H1 (cell line): Measurements from ENCODE around the gene EFEMP2. TPM values are rescaled to one million over a fixed set of nuclear protein-coding genes. Genes with fewer than 3 reads are reported as not detected.

Source experiments
- CTCF ChIA-PET: fragments of 300-600 bp; sonication (Branson Sonifier 250); formaldehyde crosslinking; loops from one replicate; lab custom pipeline; 2021; ENCODE audit not compliant: partially characterized antibody; lab: Charles Lee
- POLR2A ChIA-PET: fragments of 300-600 bp; sonication (Branson Sonifier 250); formaldehyde crosslinking; loops from one replicate; lab custom pipeline; 2021; ENCODE audit warnings: inconsistent platforms; ENCODE audit not compliant: partially characterized antibody; lab: Charles Lee
- DNase-seq, 2 experiments: peaks; one replicate each; pipeline versions ENCODE4 v3.0.0 to v3.0.0-alpha.2; 2010 to 2022; ENCODE audit warnings: low spot score in 2 of 2, low read depth in 1 of 2, mixed read lengths in 1 of 2
- FAIRE-seq: peaks from 2 replicates; lab custom pipeline; 2011; peaks lifted over from hg19 to GRCh38; lab: Jason Lieb, UNC
- H2AFZ ChIP-seq: 2 replicates; pipeline ENCODE4 v1.8.1; 2012; ENCODE audit warnings: low read length, inconsistent platforms
- H2AK5ac ChIP-seq: 2 replicates; pipeline ENCODE4 v1.6.1; 2013; ENCODE audit warnings: low read depth, low read length
- H2BK120ac ChIP-seq: replicated peaks from 2 replicates; pipeline ENCODE3; 2013; ENCODE audit warnings: low read depth, low read length, inconsistent platforms
- H2BK12ac ChIP-seq: 2 replicates; pipeline ENCODE4 v1.6.1; 2013; ENCODE audit warnings: low read depth, low read length
- H2BK15ac ChIP-seq: 2 replicates; pipeline ENCODE4 v1.6.1; 2013; ENCODE audit warnings: low read length
- H2BK20ac ChIP-seq: 2 replicates; pipeline ENCODE4 v1.6.1; 2013; ENCODE audit warnings: low read length
- H2BK5ac ChIP-seq: 2 replicates; pipeline ENCODE4 v1.6.1; 2013; ENCODE audit warnings: low read depth, low read length
- H3K14ac ChIP-seq: 2 replicates; pipeline ENCODE4 v1.6.1; 2013; ENCODE audit warnings: inconsistent platforms; ENCODE audit not compliant: insufficient read length
- H3K18ac ChIP-seq: 2 replicates; pipeline ENCODE4 v1.6.1; 2013; ENCODE audit warnings: low read length; ENCODE audit errors: extremely low read depth
- H3K23ac ChIP-seq: 2 replicates; pipeline ENCODE4 v1.6.1; 2013; ENCODE audit warnings: inconsistent platforms; ENCODE audit not compliant: insufficient read length
- H3K23me2 ChIP-seq: 2 replicates; pipeline ENCODE4 v1.6.1; 2013; ENCODE audit warnings: low read depth, low read length
- H3K27ac ChIP-seq: 2 replicates; pipeline ENCODE4 v1.6.1; 2011; ENCODE audit warnings: low read depth, low read length, inconsistent platforms
- H3K27me3 ChIP-seq, 4 experiments: replicated peaks in 1 of 4; 1 replicate in 1 of 4; 2 replicates in 3 of 4; pipeline versions ENCODE4 v1.6.1 to v1.8.1; 2011 to 2013; ENCODE audit warnings: low read length in 3 of 4, mild to moderate bottlenecking in 3 of 4, inconsistent platforms in 2 of 4, mixed read lengths in 2 of 4, moderate library complexity in 1 of 4; ENCODE audit not compliant: control insufficient read depth in 3 of 4, insufficient read depth in 3 of 4; ENCODE audit errors: extremely low read depth in 1 of 4
- H3K36me3 ChIP-seq, 4 experiments: 2 replicates each; pipeline versions ENCODE4 v1.6.1 to v1.8.1; 2011 to 2013; ENCODE audit warnings: mild to moderate bottlenecking in 4 of 4, low read length in 3 of 4, moderate library complexity in 2 of 4, control low read depth in 1 of 4, inconsistent platforms in 1 of 4; ENCODE audit not compliant: insufficient read depth in 4 of 4, control insufficient read depth in 2 of 4
- H3K4ac ChIP-seq: replicated peaks from 2 replicates; pipeline ENCODE3; 2013; ENCODE audit warnings: low read length, low read depth, mixed read lengths, inconsistent platforms; ENCODE audit not compliant: insufficient read length
- H3K4me1 ChIP-seq, 4 experiments: replicated peaks in 1 of 4; 1 replicate in 1 of 4; 2 replicates in 3 of 4; pipeline versions ENCODE4 v1.6.1 to v1.8.1; 2011 to 2013; ENCODE audit warnings: low read length in 3 of 4, inconsistent platforms in 2 of 4, mixed read lengths in 1 of 4; ENCODE audit not compliant: insufficient read depth in 4 of 4, control insufficient read depth in 3 of 4
- H3K4me2 ChIP-seq, 2 experiments: 2 replicates each; pipeline versions ENCODE4 v1.6.1 to v1.8.1; 2011 to 2013; ENCODE audit warnings: low read depth in 2 of 2, low read length in 2 of 2, control low read depth in 1 of 2, inconsistent platforms in 1 of 2, mild to moderate bottlenecking in 1 of 2; ENCODE audit not compliant: insufficient read depth in 1 of 2
- H3K4me3 ChIP-seq, 4 experiments: fragments of 200-600, 300-600 bp in 1 of 4; sonication (generic), shearing (Covaris generic), sonication (Bioruptor Twin) in 1 of 4; 2 replicates each; pipeline versions ENCODE4 v1.5.1 to v1.8.1; 2011 to 2016; ENCODE audit warnings: low read length in 4 of 4, low read depth in 3 of 4, control low read depth in 2 of 4, inconsistent platforms in 2 of 4, mild to moderate bottlenecking in 2 of 4, mixed read lengths in 1 of 4, moderate library complexity in 1 of 4; ENCODE audit not compliant: insufficient read depth in 2 of 4; ENCODE audit errors: extremely low read depth in 1 of 4
- H3K56ac ChIP-seq: replicated peaks from 2 replicates; pipeline ENCODE3; 2013; ENCODE audit warnings: low read depth, mild to moderate bottlenecking, mixed read lengths, low read length, inconsistent platforms; ENCODE audit not compliant: insufficient read length
- H3K79me1 ChIP-seq: 2 replicates; pipeline ENCODE4 v1.6.1; 2013; ENCODE audit warnings: low read depth, low read length, control low read depth
- H3K79me2 ChIP-seq, 2 experiments: 2 replicates each; pipeline versions ENCODE4 v1.6.1 to v1.8.1; 2012 to 2013; ENCODE audit warnings: low read length in 2 of 2, mild to moderate bottlenecking in 2 of 2, inconsistent platforms in 1 of 2; ENCODE audit not compliant: insufficient read depth in 2 of 2, control insufficient read depth in 1 of 2
- H3K9ac ChIP-seq, 4 experiments: replicated peaks in 1 of 4; 1 replicate in 1 of 4; 2 replicates in 3 of 4; pipeline versions ENCODE4 v1.6.1 to v1.8.1; 2011 to 2013; ENCODE audit warnings: low read depth in 3 of 4, low read length in 3 of 4, control low read depth in 2 of 4, mild to moderate bottlenecking in 2 of 4, moderate library complexity in 2 of 4, inconsistent platforms in 1 of 4; ENCODE audit errors: extremely low read depth in 1 of 4
- H3K9me3 ChIP-seq, 2 experiments: 2 replicates each; pipeline versions ENCODE4 v1.6.1 to v1.8.1; 2012 to 2013; ENCODE audit warnings: mild to moderate bottlenecking in 2 of 2, moderate library complexity in 2 of 2, control low read depth in 1 of 2, inconsistent platforms in 1 of 2, low read depth in 1 of 2, low read length in 1 of 2, mixed read lengths in 1 of 2; ENCODE audit not compliant: insufficient read depth in 2 of 2
- H4K20me1 ChIP-seq, 2 experiments: replicated peaks in 1 of 2; 2 replicates each; pipeline versions ENCODE3 to v1.8.1; 2011 to 2013; ENCODE audit warnings: inconsistent platforms in 2 of 2, low read length in 2 of 2, mild to moderate bottlenecking in 1 of 2; ENCODE audit not compliant: insufficient read depth in 2 of 2, control insufficient read depth in 1 of 2
- H4K5ac ChIP-seq: 2 replicates; pipeline ENCODE4 v1.6.1; 2013; ENCODE audit warnings: low read length, low read depth, mixed read lengths, inconsistent platforms; ENCODE audit not compliant: insufficient read length
- H4K8ac ChIP-seq: 2 replicates; pipeline ENCODE4 v1.8.0; 2013; ENCODE audit warnings: mild to moderate bottlenecking, moderate library complexity, low read length, inconsistent platforms; ENCODE audit not compliant: insufficient read depth; ENCODE audit errors: extremely low read depth
- H4K91ac ChIP-seq: replicated peaks from 2 replicates; pipeline ENCODE3; 2013; ENCODE audit warnings: low read length, mixed read lengths, inconsistent platforms; ENCODE audit not compliant: insufficient read length
- BCL11A ChIP-seq, 2 experiments: IDR thresholded peaks; one replicate each; pipeline ENCODE4 v1.6.1; 2011; ENCODE audit warnings: low read depth in 2 of 2, low read length in 2 of 2, mild to moderate bottlenecking in 2 of 2
- BRCA1 ChIP-seq: IDR thresholded peaks from 2 replicates; pipeline ENCODE4 v1.6.1; 2012; ENCODE audit warnings: low read depth, low read length, improper control_type of control experiment
- CHD2 ChIP-seq: IDR thresholded peaks from 2 replicates; pipeline ENCODE4 v1.6.1; 2012; ENCODE audit warnings: low read length, improper control_type of control experiment
- EGR1 ChIP-seq: IDR thresholded peaks from 2 replicates; pipeline ENCODE4 v1.6.1; 2011; ENCODE audit warnings: low read depth, low read length, borderline replicate concordance
- MAFK ChIP-seq: IDR thresholded peaks from 2 replicates; pipeline ENCODE4 v1.6.1; 2012; ENCODE audit warnings: low read depth, mild to moderate bottlenecking, improper control_type of control experiment, low read length
- RNF2 ChIP-seq: fragments of 200-900, 300-1000 bp; sonication (generic); IDR thresholded peaks from 2 replicates; pipeline ENCODE4 v1.7.1; 2016; ENCODE audit warnings: borderline replicate concordance, low read depth, mild to moderate bottlenecking, antibody characterized with exemption, low read length; ENCODE audit not compliant: poor library complexity, severe bottlenecking; ENCODE audit errors: missing control alignments
- SIN3A ChIP-seq, 2 experiments: IDR thresholded peaks in 1 of 2; conservative IDR thresholded peaks in 1 of 2; 2 replicates each; pipeline ENCODE4 v1.6.1; 2011 to 2012; ENCODE audit warnings: low read length in 2 of 2, improper control_type of control experiment in 1 of 2, low read depth in 1 of 2, mild to moderate bottlenecking in 1 of 2
- SUZ12 ChIP-seq: fragments of 200-600 bp; sonication (generic); IDR thresholded peaks from 2 replicates; pipeline ENCODE4 v1.6.1; 2012; ENCODE audit warnings: mild to moderate bottlenecking, inconsistent platforms, low read length, moderate library complexity, mixed read lengths
- WGBS, 2 experiments: shearing (Covaris generic) in 1 of 2; methylation state at CpG; one replicate each; pipeline versions ENCODE4 v1.1.6 to v1.1.7; 2013 to 2015; ENCODE audit warnings: low lambda C conversion rate in 2 of 2, mixed read lengths in 2 of 2, inconsistent platforms in 1 of 2, low coverage in 1 of 2, missing lambda C conversion rate in 1 of 2; ENCODE audit not compliant: insufficient replicate concordance in 2 of 2, insufficient coverage in 1 of 2, insufficient read length in 1 of 2; ENCODE audit errors: extremely low coverage in 1 of 2, missing lambda C conversion rate in 1 of 2; 5-methylcytosine and 5-hydroxymethylcytosine counted together
- polyA plus RNA-seq, 7 experiments: library from polyadenylated mRNA; depleted of rRNA in 3 of 7; stranded (reverse) in 5 of 7; unstranded in 2 of 7; fragments of >200 nt in 5 of 7; fragments of 200-250 nt in 2 of 7; gene quantifications; 1 replicate in 5 of 7; 2 replicates in 1 of 7; 4 replicates in 1 of 7; pipeline versions ENCODE4 v1.2.1 to v1.2.3, GENCODE V29; 2011 to 2013; ENCODE audit warnings: missing spikeins in 2 of 7, mixed read lengths in 2 of 7
- total RNA-seq: library from RNA; stranded (reverse); fragmentation: NEBNext Ultra II Directional; extraction: Animal tissue kit (Norgen Biotek cat#: 25700); gene quantifications from 2 replicates; pipeline ENCODE4 v1.2.1, GENCODE V29; 2021
- TF ChIP-seq, protein P1 (sequence below), 3 experiments: IDR thresholded peaks; 1 replicate in 2 of 3; 2 replicates in 1 of 3; pipeline versions ENCODE4 v1.5.1 to v1.6.1; 2011; ENCODE audit warnings: low read length in 3 of 3, mild to moderate bottlenecking in 3 of 3, inconsistent platforms in 2 of 3, low read depth in 1 of 3, moderate library complexity in 1 of 3; ENCODE audit not compliant: insufficient read depth in 1 of 3; ENCODE audit errors: control extremely low read depth in 1 of 3

Gene EFEMP2
- total and polyA plus RNA-seq, 2 of the 8 experiments (the other 6 are each of a cell fraction or from before 2014, with no cell fraction given): 8.8 to 17.2 TPM

DNA sequence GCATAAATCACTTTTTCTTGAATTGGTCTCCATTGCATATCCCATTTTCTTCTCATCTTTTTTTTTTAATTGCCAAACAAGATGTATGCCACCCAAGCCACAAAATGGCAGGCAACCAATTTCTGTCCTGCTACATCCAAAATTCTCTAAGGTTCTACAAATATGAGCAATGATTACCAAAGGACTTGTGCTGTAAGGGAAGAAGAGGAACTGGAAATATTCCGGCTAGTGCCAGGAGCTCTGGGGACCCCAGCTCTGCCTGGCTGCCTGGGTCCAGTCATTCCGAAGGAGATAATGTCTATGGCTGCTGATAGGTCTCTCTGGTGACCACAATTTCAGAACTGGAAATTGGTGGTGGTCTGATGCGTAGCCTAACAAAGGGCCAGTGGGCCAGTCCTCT lies 55.9 kb downstream of the EFEMP2 start:
- no peaks in the 10 kb centered on the region for H3K9me3 ChIP-seq
- H4K8ac ChIP-seq: no peak overlapping the region
- no peak overlapping the region for H2BK120ac ChIP-seq
- no peak overlapping the region for H2BK5ac ChIP-seq
- CTCF ChIA-PET: interaction anchor here (0.6 to 19.6 kb wide), 22 partner anchors 9 to 190 kb away, joined by 3 to 347 read pairs (median 6); partner anchors contain the start of genes AP5B1, CCDC85B, FIBP and KAT5
- H3K56ac ChIP-seq: no peak overlapping the region
- no peak overlapping the region for H3K4me2 ChIP-seq
- DNase-seq (no peak), FAIRE-seq (no peak)
- H3K14ac ChIP-seq: no peak overlapping the region
- no peaks in the 10 kb centered on the region for H3K4me1 ChIP-seq
- 0 out of 2 replicates have a peak, but pooled peaks cover 1% of the 10 kb centered on the region for H3K23me2 ChIP-seq
- H3K79me1 ChIP-seq: no peaks in the 10 kb centered on the region
- WGBS, 2 experiments: 83% methylated on average over 3 of the region's 3 CpGs; no CpG with 5 or more reads in 1 of the 2 experiments
- H3K4ac ChIP-seq: no peak overlapping the region
- H2BK15ac ChIP-seq: no peak overlapping the region
- no peak overlapping the region for H3K18ac ChIP-seq
- no peaks in the 10 kb centered on the region for H3K36me3 ChIP-seq
- H3K23ac ChIP-seq: no peak overlapping the region
- no peak overlapping the region for H2AK5ac ChIP-seq
- H3K79me2 ChIP-seq: no peaks in the 10 kb centered on the region
- no peak overlapping the region for H2BK20ac ChIP-seq
- H3K27me3 ChIP-seq: peaks cover 0 to 11% (median 4%) of the 10 kb centered on the region in 4 experiments; a peak in 4 of 7 replicates
- H4K20me1 ChIP-seq: no peaks in the 10 kb centered on the region
- POLR2A ChIA-PET: interaction anchor here (1.4 to 1.8 kb wide), 4 partner anchors 13 to 105 kb away, joined by 3 to 5 read pairs (median 4); partner anchors contain the start of gene KAT5
- no peak overlapping the region for H4K5ac ChIP-seq
- H3K4me3 ChIP-seq: no peak overlapping the region
- H2AFZ ChIP-seq: no peak overlapping the region
- no peak overlapping the region for H4K91ac ChIP-seq
- H3K27ac ChIP-seq: no peak overlapping the region
- H3K9ac ChIP-seq: no peak overlapping the region
- H2BK12ac ChIP-seq: no peak overlapping the region
- TF ChIP-seq MAFK (no peak), SUZ12 (no peak), RNF2 (no peak), SIN3A (conservative IDR thresholded peaks at IDR 0.05 in 1 of 2, IDR thresholded peaks at IDR 0.05 in 1 of 2; ENCODE audit: low read depth in 1 of 2, low read length in 2 of 2) (no peak), BCL11A (IDR thresholded peaks at IDR 0.05; ENCODE audit: low read depth in 2 of 2, low read length in 2 of 2) (no peak), EGR1 (no peak), BRCA1 (no peak), CHD2 (no peak)
- TF ChIP-seq, protein P1, sequence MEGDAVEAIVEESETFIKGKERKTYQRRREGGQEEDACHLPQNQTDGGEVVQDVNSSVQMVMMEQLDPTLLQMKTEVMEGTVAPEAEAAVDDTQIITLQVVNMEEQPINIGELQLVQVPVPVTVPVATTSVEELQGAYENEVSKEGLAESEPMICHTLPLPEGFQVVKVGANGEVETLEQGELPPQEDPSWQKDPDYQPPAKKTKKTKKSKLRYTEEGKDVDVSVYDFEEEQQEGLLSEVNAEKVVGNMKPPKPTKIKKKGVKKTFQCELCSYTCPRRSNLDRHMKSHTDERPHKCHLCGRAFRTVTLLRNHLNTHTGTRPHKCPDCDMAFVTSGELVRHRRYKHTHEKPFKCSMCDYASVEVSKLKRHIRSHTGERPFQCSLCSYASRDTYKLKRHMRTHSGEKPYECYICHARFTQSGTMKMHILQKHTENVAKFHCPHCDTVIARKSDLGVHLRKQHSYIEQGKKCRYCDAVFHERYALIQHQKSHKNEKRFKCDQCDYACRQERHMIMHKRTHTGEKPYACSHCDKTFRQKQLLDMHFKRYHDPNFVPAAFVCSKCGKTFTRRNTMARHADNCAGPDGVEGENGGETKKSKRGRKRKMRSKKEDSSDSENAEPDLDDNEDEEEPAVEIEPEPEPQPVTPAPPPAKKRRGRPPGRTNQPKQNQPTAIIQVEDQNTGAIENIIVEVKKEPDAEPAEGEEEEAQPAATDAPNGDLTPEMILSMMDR (IDR thresholded peaks at IDR 0.05; ENCODE audit: control extremely low read depth in 1 of 3, insufficient read depth in 1 of 3, low read depth in 1 of 3, low read length in 3 of 3): no peak
